AG08396 (cell line): Measurements from ENCODE around the gene ST6GALNAC4.

ENCODE experiments used
- DNase-seq: peaks from one replicate; pipeline ENCODE4 v3.0.0; 2012; ENCODE audit warnings: low spot score, mixed read lengths

Gene ST6GALNAC4

DNA sequence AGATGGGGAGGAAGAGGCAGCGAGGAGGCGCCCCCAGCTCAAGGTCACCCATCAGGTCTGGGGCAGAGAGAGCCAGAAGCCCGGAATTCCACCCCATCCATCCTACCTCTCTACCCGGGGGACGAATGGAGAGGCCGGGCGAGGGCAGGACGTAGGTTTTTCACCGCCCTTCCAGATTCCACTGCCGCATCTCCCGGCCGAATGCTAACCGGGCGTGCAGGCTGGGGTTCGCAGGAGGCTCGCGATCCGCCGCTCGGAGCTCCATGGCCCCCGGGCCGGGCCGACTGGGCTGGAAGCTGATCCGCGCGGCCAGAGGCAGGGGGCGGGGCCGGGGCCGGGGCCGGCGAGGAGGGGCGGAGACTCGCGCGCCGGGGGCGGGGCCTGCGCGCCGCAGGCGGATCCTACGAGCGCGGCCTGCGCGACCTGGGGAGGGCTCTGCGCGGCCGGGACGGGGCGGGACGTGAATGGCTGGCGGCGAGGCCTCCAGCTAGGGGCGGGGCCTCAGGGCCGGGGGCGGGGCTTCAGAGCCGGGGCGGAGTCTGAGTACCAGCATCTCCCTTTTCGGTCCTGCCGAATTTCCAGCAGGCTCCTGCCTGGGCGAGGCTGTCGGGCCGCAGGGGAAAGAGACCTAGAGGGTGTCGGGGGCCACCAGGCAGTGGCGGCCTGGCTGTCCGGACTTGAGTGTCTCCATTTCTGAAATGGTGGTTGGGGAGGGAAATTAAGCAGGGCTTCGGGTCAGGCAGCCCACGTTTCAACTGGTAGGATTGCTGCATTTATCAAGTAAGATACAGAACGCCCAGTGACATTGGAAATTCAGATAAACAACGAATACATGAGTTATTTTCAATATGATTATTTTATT, at the start of gene ST6GALNAC4:
Gene ST6GALNAC4 (minus strand): TSS at position 322 of the 862 bp plus-strand sequence. CDS start 622 bp downstream, outside the sequence.
- DNase-seq = peak; percentile 99

GRCh38 chr9:127965953-127966352, 49.1 kb upstream of the ST6GALNAC4 start:
- no peak for DNase-seq

DNA sequence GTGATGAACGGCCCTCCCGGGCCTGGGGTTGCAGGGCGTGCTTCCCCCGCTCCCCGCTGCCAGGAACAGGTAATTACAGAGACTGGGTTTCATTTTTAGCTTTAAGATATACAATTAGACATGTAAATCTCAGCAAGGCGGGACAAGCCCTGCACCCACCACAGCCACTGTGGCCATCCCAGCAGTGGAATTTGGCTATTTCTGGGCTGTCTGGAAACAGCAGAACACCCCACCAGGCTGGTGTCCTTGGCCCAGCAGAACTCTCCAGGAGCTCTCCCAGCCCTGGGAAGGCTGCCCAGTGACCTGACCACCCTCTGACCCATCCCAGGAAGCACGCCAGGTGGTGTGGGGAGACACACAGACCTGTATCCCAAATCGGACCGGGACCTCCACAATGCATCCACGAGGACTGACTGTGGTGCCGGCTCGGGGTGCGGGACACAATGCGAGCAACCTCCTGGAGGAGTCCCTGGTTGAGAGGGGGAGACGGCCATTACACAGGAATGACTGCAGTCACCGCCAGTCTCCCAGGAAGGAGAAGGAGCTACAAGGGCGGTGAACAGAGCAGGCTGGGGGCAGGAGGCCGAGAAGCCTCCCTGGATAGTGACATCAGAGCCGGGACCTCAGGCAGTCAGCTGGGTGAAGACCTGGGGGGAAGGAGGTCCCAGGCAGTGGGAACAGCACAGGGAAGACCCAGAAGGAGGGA, 46.7 kb upstream of the ST6GALNAC4 start:
- DNase-seq = no peak

DNA sequence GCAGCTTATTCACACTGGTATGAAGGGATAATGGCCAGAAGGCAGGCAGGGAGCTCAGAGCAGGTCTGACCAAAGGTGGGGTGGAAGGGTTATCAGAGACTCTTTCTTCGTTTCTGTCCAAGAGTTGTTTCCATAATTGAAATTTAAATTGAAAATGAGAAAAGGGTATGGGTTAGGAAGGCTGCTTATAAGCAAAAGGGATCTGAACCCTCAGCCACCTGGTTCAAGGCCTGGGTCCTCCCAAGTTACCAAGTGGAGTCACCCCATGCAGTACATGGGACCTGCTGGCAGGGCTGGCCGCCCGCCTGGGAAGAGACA, 46.2 kb upstream of the ST6GALNAC4 start:
- DNase-seq = no peak

DNA sequence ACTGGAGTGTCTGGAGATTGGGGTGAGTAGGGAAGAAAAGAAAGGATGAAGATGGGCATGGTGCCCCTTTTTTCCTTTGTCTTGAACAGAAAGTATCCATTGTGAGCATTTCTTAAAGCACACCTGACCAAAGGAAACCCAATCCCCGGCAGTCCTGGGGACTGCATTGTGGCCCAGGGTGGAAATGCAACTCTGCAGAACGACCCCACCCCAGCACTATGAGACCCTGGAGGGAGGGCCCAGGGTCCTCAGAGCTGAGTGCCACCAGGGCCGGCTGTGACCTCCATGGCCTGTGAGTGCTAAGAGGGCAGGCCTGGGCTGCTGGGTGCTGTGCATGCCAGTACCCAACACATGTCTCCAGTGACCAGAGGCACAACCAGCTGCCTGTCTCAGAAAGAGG, 45.4 kb upstream of the ST6GALNAC4 start:
- DNase-seq = no peak

GRCh38 chr9:127961613-127962155, 44.8 kb upstream of the ST6GALNAC4 start:
- DNase-seq = no peak

GRCh38 chr9:127961155-127961490, 44.3 kb upstream of the ST6GALNAC4 start:
- no peak for DNase-seq

DNA sequence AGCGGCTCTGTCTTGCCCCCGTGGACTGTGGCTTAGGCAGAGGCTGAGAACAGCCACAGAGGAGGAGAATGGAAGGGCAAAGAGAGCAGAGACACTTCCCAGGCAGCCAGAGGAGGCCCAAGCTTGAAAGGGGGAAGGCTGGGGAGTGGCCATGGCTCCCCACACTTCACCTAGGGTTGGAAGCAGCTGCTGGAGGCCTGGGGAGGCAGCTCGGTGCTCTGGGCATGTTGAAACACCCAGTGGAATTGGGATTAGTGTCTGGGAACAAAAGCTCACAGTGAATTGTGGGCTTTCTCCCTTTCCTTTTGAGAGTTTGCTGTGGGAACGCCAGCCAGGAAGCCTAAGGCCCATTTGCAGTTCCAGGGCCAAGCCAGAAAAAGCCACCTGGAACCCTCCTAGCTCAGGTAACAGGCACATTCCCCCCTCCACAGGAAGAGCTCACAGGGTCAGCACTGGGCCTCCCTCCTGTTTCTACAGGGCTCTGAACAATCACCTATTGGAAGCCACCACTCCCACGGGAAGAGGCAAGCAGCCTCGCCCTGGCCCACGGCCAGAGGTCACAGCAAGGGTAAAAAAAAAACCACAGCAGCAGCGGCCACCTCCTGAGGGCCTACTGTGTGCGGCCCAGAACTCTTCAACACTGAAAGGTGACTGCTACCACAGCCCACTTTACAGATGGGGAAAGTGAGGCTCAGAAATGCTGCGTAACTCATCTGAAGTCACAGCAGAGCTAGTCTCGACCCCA, 43.7 kb upstream of the ST6GALNAC4 start:
- DNase-seq = no peak

DNA sequence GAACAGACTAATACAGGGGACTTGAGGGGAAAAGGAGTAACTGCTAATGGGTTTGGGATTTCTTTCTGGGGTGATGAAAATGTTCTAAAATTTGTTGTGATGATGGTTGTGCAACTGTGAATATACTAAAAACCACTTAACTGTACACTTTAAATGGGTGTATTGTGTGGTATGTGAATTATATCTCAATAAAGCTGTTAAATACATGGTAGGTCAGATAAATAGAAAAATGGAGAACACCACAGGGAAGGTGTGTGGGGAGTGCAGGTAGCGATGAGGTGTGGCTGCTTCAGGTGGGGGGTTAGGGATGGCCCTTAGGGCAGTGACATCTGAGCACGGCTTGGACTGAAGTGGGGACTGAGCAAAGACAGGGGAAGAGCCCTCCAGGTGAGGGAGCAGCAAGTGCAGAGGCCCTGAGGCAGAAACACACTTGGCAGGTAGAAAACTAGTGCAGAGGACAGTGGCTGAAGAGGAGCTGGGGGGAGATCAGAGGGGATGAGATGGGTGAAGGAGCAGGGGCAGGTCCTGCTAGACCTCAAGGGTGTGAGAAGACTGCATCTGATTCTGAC, 43.1 kb upstream of the ST6GALNAC4 start:
- no peak for DNase-seq

DNA sequence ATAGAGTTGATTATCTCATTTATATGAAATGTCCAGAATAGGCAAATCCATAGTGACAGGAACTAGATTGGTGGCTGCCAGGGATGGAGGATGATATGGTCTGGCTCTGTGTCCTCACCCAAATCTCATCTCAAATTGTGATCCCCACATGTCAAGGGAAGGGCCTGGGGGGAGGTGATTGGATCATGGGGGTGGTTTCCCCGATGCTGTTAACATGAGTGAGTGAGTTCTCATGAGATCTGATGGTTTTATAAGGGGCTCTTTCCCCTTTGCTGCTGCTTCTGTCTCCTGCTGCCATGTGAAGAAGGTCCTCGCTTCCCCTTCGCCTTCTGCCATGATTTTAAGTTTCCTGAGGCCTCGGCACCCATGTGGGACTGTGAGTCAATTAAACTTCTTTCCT, 42.6 kb upstream of the ST6GALNAC4 start:
- DNase-seq = no peak

DNA sequence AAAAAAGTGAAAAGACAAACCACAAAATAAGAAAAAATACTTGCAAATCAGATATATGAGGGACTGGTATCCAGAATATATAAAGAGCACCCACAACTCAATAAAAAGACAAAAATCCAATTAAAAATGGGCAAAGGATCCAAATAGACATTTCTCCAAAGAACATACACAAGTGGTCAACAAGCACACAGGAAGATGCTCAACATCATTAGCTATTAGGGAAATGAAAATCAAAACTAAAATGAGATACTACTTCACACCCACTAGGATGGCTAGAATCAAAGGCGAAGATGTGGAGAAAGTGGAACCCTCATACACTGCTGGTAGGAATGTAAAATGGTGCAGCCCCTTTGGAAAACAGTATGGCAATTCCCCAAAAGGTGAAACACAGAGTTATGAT, 41.9 kb upstream of the ST6GALNAC4 start:
- no peak for DNase-seq

GRCh38 chr9:127955294-127956015, 38.6 kb upstream of the ST6GALNAC4 start:
- DNase-seq = no peak

DNA sequence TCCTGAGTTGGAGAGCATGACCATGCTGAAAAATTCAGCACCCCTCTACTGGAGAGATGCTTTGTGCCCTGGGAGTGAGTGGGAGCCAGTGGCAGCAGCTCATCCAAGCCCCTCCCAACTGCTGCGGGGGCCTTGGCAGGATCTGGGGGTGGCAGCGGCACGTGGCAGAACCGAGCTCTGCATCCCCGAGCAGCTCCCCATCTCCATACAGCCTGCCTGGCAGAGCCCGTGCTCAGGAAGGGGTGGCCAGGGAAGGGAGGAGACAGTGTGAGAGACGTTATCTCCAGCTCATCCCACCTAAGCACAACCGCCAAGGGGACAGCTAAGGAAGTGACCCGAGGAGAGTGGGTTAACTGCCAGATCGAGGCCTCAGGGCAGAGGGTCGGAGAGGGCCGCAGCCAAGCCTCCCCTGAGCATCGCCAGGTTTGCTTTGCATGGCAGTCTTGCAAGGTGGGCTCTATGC, 38.0 kb upstream of the ST6GALNAC4 start:
- DNase-seq = no peak

DNA sequence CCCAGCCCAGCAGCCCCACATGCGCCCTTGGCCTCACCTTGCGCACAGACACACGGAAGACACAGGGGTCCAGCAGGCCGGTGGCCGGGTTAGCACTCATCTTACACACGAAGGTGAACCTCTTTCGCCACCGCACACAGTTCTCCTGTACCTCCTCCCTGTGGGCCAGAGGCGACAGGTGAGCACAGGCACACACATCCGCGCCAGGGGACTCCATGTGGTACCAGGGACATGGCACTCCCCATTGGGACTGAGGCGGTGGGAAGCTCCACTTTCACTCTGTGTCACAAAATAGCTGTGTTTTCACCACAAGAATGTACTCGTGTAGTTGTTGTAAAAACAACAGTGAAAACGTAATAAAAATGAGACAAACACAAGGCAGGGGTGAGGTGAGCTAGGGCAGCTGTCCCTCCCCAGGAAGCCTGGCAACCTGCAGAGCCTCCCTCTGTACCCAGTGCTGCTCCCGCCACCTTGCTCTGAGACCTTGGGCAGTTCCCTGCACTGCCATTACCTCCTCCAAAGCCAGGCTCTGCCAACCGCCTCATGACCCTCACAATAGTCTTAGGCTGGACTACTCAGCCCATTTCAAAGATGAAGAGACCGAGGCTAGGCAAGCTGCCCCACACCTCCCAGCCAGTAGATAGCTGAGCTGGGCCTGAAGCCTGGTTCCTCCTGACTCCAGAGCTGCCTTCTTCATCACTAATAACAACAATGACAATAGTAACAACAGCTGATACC, 37.1 kb upstream of the ST6GALNAC4 start:
- DNase-seq = no peak

- DNase-seq = no peak
These were observed 36.3 kb upstream of the ST6GALNAC4 start for GRCh38 chr9:127953154-127953553.

DNA sequence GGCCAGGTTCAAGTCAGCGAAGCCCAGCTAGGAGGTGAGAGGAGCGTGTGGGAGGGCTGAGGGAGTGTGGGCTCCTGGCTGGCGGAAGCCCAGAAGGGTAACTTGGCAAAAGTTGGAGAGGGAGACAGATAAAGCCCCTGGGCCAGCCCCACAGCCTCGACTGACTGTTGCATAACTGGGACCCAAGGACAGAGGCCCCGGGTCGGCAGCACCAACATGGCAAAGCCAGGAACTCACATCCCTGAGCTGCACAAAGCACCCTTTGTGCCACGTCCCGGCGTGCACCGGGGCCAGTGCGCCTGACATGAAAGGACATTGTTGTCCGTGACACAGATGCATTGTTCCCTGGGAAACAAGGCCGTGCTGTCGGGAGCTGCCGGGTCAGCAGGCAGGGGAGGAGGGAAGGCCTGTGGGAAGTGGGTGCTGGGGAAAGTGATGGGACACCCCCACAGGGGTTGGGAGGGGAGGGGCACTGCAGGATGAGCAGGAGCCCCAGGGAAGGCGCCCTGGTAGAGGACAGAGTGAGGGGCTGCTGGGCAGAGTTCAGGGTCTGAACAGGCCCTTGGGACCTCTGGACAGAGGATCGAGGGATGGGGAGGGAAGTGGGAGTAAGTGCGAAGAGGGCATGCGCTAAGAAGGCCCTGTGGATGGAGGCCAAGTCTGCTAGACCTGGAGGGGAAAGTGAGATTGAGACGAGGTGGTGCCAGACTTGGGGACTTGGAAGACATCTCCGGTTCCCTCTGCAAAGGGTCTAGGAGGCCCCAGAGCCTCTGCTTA, 33.9 kb upstream of the ST6GALNAC4 start:
- DNase-seq = no peak

GRCh38 chr9:127949827-127950512, 33.1 kb upstream of the ST6GALNAC4 start:
- DNase-seq = no peak

GRCh38 chr9:127947841-127948710, 31.2 kb upstream of the ST6GALNAC4 start:
- no peak for DNase-seq
